ENCODE measurements around the gene DNER.

Gene DNER

DNA sequence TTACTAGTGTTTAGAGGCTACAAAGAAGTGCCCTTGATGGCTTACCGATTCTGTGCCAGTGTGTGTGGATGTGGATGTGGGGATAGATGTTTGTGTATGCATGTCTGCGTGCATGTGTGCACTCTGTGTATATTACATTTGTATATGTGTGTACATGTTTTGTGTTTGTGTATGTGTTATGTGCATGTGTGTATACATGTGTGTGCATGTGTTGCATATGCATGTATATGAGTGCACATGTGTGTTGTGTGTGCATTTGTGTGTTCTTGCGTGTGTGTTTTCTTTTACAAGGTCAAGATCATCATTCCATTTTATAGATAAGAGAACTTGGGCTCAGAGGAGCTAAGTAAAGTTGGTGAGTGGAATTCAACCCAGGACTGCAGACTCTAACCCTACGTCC is 226.1 kb downstream of the DNER start:
- in situ Hi-C loops (cut with HindIII; ENCODE audit: low pct_ligation_motif_present, low sequenced_read_pairs): no loop called here
- Histone ChIP-seq H3K27ac (no peak overlapping the region), H3K36me3 (replicated peaks) (no peaks in the 10 kb centered on the region), H3K27me3 (replicated peaks) (no peaks in the 10 kb centered on the region), H3K4me3 (ENCODE audit: low read depth, low read length) (no peak overlapping the region)
- no peak for TF ChIP-seq CTCF (IDR thresholded peaks at IDR 0.05; ENCODE audit: low read depth, low read length, missing control alignments)
- no peak for DNase-seq

DNA sequence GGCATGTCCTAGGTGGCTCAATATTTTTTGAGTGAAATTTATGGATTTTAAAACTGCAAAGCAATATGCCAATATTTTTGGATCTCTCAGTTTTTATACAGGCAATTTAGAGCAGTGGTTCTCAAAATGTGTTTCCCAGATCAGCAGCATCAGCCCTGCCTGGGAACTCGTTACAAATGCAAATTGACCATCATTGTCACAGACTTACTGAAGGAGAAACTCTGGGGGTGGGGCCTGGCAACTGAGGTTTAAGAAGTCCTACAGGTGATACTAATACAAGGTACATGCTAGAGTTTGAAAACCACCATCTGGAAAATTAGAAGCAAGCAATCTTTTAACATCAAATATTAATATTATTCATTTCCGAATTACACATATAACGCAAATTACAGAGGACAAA is 227.7 kb downstream of the DNER start:
- Histone ChIP-seq H3K27me3 (replicated peaks) (no peaks in the 10 kb centered on the region), H3K27ac (no peak overlapping the region), H3K4me3 (ENCODE audit: low read depth, low read length) (no peak overlapping the region), H3K36me3 (replicated peaks) (no peaks in the 10 kb centered on the region)
- DNase-seq: no peak
- in situ Hi-C loops (cut with HindIII; ENCODE audit: low pct_ligation_motif_present, low sequenced_read_pairs): no loop called here
- TF ChIP-seq CTCF (IDR thresholded peaks at IDR 0.05; ENCODE audit: low read depth, low read length, missing control alignments): no peak

- Histone ChIP-seq H3K36me3 (replicated peaks) (no peaks in the 10 kb centered on the region), H3K27ac (no peak overlapping the region), H3K27me3 (replicated peaks) (no peaks in the 10 kb centered on the region), H3K4me3 (ENCODE audit: low read depth, low read length) (no peak overlapping the region)
- in situ Hi-C loops (cut with HindIII; ENCODE audit: low pct_ligation_motif_present, low sequenced_read_pairs): no loop called here
- TF ChIP-seq CTCF (IDR thresholded peaks at IDR 0.05; ENCODE audit: low read depth, low read length, missing control alignments): no peak
- no peak for DNase-seq
These were observed 228.5 kb downstream of the DNER start for GRCh38 chr2:229485857-229486256.

DNA sequence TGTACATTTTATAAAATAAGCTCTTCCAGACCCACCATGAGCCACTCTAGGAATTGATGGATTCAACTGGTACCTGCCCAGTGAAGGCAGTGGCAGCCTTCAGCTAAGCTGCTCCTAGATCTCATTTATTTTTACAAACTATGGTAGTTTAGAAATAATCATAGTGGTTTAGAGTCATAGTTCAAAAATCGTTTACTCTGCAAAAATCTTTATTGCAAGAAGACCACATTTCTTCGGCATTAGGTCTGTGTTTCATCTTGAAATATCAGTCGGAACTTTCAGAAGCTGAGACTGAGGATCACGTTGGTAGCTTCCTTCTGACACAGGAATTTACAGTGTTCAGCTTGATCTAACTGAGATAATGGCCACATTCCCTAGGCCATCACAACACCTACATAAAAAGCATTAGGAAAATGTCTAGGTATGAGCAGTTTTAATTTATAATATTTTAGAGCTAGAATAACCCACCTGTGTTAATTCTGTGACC is 237.0 kb downstream of the DNER start:
- Histone ChIP-seq H3K27ac (no peak overlapping the region), H3K27me3 (replicated peaks) (no peaks in the 10 kb centered on the region), H3K36me3 (replicated peaks) (no peaks in the 10 kb centered on the region), H3K4me3 (ENCODE audit: low read depth, low read length) (no peak overlapping the region)
- in situ Hi-C loops (cut with HindIII; ENCODE audit: low pct_ligation_motif_present, low sequenced_read_pairs): no loop called here
- TF ChIP-seq CTCF (IDR thresholded peaks at IDR 0.05; ENCODE audit: low read depth, low read length, missing control alignments): no peak
- no peak for DNase-seq

- H3K27ac ChIP-seq: no peak overlapping the region
- no peaks in the 10 kb centered on the region for H3K36me3 ChIP-seq (replicated peaks)
- DNase-seq: no peak
- TF ChIP-seq CTCF (IDR thresholded peaks at IDR 0.05; ENCODE audit: low read depth, low read length, missing control alignments): no peak
- no peaks in the 10 kb centered on the region for H3K27me3 ChIP-seq (replicated peaks)
- in situ Hi-C loops (cut with HindIII; ENCODE audit: low pct_ligation_motif_present, low sequenced_read_pairs): no loop called here
- H3K4me3 ChIP-seq (ENCODE audit: low read depth, low read length): no peak overlapping the region
These were observed 238.6 kb downstream of the DNER start for GRCh38 chr2:229475778-229476177.

DNA sequence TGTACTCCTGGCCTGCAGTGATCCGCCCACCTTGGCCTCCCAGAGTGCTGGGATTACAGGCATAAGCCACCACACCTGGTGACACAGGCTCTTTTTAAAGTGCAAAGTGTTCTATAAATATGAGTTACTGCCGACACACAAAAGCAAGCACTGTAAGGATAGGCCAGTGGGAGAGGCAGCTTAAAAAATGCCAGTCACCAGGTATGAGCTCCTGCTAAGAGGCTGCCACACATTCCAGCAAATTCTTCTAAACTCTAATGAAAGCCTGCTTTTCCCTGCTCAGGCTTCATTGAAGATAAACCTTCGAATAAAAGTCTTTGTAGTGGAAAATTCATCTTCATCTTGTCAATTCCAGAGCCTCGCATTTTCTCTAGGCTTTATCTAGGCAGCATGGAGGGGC is 240.2 kb downstream of the DNER start:
- H3K27ac ChIP-seq: no peak overlapping the region
- H3K4me3 ChIP-seq (ENCODE audit: low read depth, low read length): no peak overlapping the region
- no peaks in the 10 kb centered on the region for H3K36me3 ChIP-seq (replicated peaks)
- TF ChIP-seq CTCF (IDR thresholded peaks at IDR 0.05; ENCODE audit: low read depth, low read length, missing control alignments): no peak
- in situ Hi-C loops (cut with HindIII; ENCODE audit: low pct_ligation_motif_present, low sequenced_read_pairs): no loop called here
- H3K27me3 ChIP-seq (replicated peaks): no peaks in the 10 kb centered on the region
- no peak for DNase-seq
